HK-2 (cell line): ENCODE results near the gene MYL12B.
"Not testable (repeated sequence)": the region's sequence is repeated elsewhere in the genome, so short reads cannot be mapped to it uniquely, and the experiment has no call there.

Experiments used
- DNase-seq: peaks from one replicate; pipeline ENCODE4 v3.0.0-alpha.2; 2018; ENCODE audit not compliant: unreplicated experiment

MYL12B gene

GRCh38 chr18:3262234-3263131 is 550 bp downstream of the MYL12B start:
- DNase-seq, result no peak

- no peak for DNase-seq
Observed at GRCh38 chr18:3263132-3263700, 1.3 kb downstream of the MYL12B start.

GRCh38 chr18:3264362-3264761 is 2.4 kb downstream of the MYL12B start:
- no peak for DNase-seq

DNA sequence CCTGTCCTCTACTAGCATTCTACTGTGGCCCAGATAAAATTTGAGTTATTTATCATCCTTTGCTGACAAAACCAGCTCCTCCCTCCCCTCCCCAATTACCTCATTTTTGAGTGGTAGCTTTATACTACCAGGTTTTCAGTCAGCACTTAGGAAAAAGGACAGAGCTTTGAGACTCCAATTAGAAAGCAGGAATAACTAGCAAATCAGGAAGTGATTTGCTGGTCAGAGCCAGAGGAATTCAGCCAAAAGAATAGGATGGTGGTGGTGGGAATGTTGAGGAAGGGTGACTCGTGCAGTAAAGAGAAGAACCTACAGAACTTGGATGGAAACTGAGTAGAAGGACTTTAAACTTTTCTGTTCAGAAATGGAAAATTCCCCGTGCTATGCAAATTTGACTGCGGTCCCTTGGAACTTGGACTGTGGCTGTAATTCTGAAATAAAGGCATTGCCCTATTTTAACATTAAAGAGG is 3.7 kb downstream of the MYL12B start:
- no peak for DNase-seq

GRCh38 chr18:3266062-3266608 is 4.2 kb downstream of the MYL12B start:
- DNase-seq, result no peak

- DNase-seq, result no peak
Observed at GRCh38 chr18:3268306-3268705, 6.4 kb downstream of the MYL12B start.

DNA sequence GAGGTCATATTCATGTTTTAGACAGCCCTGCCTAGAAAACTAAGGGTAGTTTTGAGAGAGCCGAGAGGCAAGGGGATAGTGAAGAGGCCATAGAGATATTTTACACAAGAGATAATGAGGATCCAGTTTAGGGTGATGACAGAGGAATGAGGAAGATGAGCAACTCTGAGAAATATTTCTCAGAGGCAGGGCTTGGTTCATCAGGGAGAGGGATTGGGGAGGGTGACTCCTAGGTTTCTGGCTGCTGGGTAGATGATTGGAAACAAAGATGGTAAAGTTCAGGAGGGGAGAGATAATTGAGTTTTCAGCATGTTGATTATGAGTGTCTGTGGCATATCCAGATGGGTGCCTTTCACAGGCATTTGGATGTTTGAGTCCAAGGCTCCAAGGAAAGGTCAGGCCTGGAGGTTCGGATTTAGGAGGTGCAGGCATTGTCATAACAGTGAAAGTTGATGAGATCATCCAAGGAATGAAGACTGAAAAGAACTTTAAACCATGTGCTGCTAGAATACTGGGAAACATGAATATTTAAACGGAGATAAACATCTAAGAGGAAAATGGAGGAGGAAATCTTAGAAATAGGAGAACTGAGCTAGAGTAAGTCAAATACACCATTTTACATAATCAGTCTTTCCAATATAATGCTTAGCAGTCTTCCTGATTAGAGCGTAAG is 7.4 kb downstream of the MYL12B start:
- no peak for DNase-seq

GRCh38 chr18:3269914-3270299 is 8.0 kb downstream of the MYL12B start:
- DNase-seq, result no peak

DNA sequence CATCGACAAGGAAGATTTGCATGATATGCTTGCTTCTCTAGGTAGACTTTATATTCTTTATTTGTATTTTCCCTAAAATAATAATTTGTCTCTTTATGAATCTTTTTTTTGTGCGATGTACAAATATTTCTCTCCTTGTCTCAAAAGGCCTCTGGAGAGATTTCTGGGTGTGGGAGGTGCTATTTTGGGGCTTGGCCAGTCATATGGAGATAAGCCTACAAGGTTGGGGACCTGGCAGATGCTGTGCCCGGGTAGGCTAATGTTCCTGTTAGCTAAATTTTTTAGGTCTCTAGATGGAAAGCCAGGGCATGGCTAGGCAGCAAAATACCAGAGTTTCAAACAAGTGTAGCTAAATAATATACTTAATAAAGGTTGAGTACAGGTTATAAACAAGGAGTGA is 11.1 kb downstream of the MYL12B start:
- DNase-seq, result no peak

- not testable (repeated sequence) for DNase-seq
Observed at GRCh38 chr18:3277643-3278213, 15.8 kb downstream of the MYL12B start.

DNA sequence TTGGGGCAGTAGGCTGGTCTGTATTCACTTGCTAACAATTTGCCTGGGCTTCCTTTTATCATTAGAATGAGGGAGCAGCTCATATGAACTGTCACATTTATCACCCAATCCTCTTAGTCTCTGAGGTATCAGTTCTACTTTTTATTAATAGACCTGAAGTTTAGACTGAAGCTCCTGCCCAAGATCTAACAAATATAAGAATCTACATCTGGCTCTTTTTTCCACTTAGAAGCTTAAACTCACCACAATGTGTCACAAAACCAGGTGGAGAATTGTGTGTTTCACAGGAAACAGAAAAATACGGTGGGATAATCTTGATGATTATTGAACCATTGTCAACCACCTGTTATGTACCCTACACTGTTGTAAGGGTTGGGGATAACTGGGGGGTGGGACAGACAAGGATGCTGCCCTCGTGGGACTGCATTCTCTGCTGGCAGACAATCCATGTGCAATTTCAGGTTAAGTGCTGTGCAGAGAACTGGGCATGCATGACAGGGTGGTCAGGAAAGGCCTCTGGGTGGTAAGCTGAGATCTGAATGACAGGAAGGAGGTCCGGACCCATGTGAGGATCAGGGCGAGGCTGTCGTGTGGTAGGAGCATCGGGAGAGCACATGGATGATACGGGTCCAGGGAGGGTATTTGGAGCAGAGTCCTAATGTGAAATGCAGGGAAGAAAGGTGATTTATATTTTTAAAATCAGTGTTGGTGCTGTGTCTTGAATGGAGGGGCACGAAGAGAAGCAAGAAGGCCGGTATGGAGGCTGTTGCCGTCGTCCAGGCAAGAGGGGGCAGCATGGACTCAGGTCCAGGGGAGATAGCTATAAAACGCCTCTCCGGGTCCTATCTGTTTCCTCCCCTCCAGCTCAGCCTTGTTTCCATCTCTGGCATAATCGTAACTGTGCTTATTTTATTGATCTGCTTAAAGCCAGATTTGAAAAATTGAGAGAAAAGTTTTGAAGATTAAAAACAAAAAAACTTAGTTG is 17.6 kb downstream of the MYL12B start:
- no peak for DNase-seq

- DNase-seq, result no peak
Observed at GRCh38 chr18:3281456-3282400, 19.8 kb downstream of the MYL12B start.

GRCh38 chr18:3283253-3283863 is 21.4 kb downstream of the MYL12B start:
- DNase-seq, result no peak

DNA sequence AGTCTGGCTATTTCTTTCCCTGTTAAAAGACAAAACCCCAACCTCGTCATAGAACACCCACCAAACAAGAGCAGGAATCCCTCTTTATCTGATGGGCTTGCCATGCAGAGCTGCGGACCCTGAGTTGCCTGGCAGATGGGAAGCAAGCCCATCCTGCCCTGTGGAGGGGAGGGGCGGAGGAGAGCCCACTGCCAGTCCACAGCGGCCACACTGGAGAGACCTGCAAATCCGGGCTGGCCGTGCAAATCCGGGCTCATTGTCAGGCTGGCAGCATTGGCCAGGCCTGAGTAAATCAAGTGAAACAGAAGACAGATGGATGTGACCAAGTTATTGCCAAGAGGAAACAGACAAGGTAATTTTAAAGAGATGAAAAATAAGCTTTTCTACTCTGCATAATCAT is 22.0 kb downstream of the MYL12B start:
- DNase-seq, result no peak

GRCh38 chr18:3284501-3284900 is 22.6 kb downstream of the MYL12B start:
- no peak for DNase-seq

DNA sequence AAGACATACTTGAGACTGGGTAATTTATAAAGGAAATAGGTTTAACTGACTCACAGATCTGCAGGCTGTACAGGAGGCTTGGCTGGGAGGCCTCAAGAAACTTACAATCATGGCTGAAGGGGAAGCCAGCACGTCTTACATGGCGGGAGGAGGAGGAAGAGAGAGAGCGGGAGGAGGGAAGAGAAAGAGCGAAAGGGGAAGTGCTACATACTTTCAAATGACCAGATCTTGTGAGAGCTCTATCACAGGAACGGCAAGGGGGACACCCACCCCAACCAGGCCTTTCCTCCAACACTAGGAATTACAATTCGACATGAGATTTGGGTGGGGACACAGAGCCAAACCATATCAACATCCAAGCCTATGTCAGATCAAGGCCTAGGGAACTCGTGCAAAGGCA is 24.2 kb downstream of the MYL12B start:
- no peak for DNase-seq

DNA sequence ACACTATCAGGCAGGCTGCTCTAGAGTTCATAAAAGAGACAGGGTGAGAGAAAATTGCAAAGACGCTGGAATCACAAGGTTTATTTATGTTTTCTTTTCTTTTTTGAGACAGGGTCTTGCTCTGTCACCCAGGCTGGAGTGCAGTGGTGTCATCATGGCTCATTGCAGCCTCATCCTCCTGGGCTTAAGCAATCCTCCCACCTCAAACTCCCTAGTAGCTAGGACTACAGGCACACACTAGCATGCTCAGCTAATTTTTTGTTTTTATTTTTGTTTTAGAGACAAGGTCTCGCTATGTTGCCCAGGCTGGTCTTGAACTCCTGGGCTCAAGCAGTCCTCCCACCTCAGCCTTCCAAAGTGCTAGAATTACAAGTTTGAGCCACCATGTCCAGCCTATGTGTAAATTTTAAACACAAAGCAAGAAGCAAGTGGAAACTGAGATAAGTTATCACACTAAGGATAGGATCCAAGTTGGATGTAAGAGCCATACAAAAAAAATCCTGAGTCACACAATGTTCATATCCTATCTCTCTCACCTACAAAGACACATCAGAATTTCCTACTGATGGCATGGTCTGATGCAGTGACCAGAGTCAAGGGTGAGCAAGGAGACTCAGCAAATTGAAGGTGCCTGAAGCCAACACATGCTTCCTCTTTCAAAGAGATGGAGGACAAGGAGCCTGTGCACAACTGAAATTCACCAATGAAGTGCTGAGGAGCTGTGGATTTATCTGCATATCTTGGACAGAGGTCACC is 31.4 kb downstream of the MYL12B start:
- no peak for DNase-seq

- no peak for DNase-seq
Observed at GRCh38 chr18:3294435-3295080, 32.6 kb downstream of the MYL12B start.
